ENCODE results near the gene PC. TPM values are rescaled to one million over a fixed set of nuclear protein-coding genes. Genes with fewer than 3 reads are reported as not detected.

The PC gene
- polyA plus RNA-seq, 1 donor (not counting 4 experiments of a cell fraction or from before 2014, with no cell fraction given): 13.3 TPM

DNA sequence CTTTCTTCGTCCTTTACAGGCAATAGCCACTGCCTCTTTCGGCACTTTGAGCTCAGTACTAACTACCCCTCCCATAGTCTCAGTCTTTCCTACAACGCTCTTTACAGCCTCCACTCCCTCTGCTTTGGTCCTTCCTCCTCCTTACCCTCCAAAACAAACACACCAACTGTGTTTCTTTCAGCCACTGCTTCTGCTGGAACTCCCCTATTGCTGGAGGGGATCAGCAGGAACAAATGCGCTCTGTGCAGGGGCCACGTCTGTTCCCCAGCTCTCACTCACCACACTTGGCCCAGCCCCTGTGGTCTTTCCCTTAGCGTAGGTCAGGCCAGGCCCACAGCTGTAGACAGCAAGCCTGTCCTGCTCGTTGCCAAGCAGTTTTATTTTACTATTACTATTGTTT is 42.3 kb downstream of the PC start:
- no peaks in the 10 kb centered on the region for H3K79me2 ChIP-seq (ENCODE audit: control insufficient read depth, insufficient read depth, low read length)
- no peaks in the 10 kb centered on the region for H3K9me3 ChIP-seq (ENCODE audit: control insufficient read depth, low read depth, low read length)
- no peak overlapping the region for H3K27ac ChIP-seq (ENCODE audit: control insufficient read depth, insufficient read depth, low read length)
- H3K4me1 ChIP-seq (ENCODE audit: control insufficient read depth, extremely low read depth, insufficient read depth, low read length): no peaks in the 10 kb centered on the region
- no peak overlapping the region for H3K9ac ChIP-seq (ENCODE audit: control insufficient read depth, extremely low read depth, insufficient read depth, low read length)
- TF ChIP-seq, protein P1, sequence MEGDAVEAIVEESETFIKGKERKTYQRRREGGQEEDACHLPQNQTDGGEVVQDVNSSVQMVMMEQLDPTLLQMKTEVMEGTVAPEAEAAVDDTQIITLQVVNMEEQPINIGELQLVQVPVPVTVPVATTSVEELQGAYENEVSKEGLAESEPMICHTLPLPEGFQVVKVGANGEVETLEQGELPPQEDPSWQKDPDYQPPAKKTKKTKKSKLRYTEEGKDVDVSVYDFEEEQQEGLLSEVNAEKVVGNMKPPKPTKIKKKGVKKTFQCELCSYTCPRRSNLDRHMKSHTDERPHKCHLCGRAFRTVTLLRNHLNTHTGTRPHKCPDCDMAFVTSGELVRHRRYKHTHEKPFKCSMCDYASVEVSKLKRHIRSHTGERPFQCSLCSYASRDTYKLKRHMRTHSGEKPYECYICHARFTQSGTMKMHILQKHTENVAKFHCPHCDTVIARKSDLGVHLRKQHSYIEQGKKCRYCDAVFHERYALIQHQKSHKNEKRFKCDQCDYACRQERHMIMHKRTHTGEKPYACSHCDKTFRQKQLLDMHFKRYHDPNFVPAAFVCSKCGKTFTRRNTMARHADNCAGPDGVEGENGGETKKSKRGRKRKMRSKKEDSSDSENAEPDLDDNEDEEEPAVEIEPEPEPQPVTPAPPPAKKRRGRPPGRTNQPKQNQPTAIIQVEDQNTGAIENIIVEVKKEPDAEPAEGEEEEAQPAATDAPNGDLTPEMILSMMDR (optimal IDR thresholded peaks at IDR 0.05 in 1 of 3, IDR thresholded peaks at IDR 0.05 in 1 of 3, conservative IDR thresholded peaks at IDR 0.05 in 1 of 3; ENCODE audit: extremely low read depth in 1 of 3, insufficient read depth in 2 of 3, low read length in 3 of 3): no peak
- no peak for TF ChIP-seq EZH2 (IDR thresholded peaks at IDR 0.05; ENCODE audit: low read length)
- no peak overlapping the region for H3K4me3 ChIP-seq (ENCODE audit: control insufficient read depth in 2 of 3, extremely low read depth in 1 of 3, insufficient read depth in 2 of 3, low read depth in 1 of 3, low read length in 3 of 3)
- H2AFZ ChIP-seq (ENCODE audit: control insufficient read depth, low read length): no peak overlapping the region
- no peaks in the 10 kb centered on the region for H4K20me1 ChIP-seq (ENCODE audit: control insufficient read depth, extremely low read depth, insufficient read depth, low read length)
- H3K27me3 ChIP-seq (ENCODE audit: control insufficient read depth, extremely low read depth, insufficient read depth, low read length): no peaks in the 10 kb centered on the region
- H3K9me1 ChIP-seq (ENCODE audit: control insufficient read depth, extremely low read depth, insufficient read depth, low read length): no peaks in the 10 kb centered on the region
- dilution Hi-C loops (cut with MboI; ENCODE audit: extremely low pct_ligation_motif_present, low sequenced_read_pairs): no loop called here
- no peaks in the 10 kb centered on the region for H3K36me3 ChIP-seq (ENCODE audit: control insufficient read depth in 2 of 2, extremely low read depth in 1 of 2, insufficient read depth in 2 of 2, low read length in 2 of 2)
- no peak for FAIRE-seq
- DNase-seq (ENCODE audit: low read depth, low spot score): no peak
- H3K4me2 ChIP-seq (ENCODE audit: control insufficient read depth, extremely low read depth, insufficient read depth, low read depth, low read length): no peak overlapping the region

DNA sequence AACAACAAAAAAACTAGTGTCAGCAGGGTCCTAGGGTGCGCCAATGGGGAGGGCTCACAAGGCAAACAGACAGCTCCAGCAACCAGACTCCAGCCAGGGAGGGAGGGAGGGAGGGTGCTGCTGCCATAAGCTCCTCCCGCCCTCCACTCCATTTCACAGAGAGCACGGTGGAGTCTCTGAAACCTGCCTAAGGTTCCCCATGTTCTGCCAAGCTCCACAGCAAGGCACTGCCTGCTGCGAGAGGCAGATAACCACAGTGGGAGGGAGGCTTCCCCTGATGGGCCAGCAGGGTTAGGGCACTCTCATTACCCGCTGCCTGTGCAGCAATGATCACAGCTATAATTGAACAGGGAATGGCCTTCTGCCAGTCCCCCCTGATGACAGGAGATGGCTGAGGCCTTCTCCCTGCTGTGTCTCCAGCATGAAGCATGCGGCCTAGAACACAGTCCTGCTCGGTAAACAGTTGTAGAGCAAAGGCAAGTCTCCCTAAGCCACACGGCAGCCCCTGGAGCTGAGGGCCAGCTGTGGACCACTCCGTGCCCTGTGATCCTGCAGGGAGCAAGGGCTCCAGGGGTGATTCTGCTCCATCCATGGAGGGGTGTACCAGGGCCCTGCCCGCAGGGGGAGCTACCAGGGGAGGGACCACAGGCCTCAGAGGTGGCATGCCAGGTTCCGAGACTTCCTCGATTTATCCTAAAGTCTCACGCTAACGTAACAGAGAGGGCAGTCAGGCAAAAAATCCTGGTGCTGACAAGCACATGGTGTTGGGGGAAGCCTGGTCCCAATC is 42.9 kb downstream of the PC start:
- no peaks in the 10 kb centered on the region for H4K20me1 ChIP-seq (ENCODE audit: control insufficient read depth, extremely low read depth, insufficient read depth, low read length)
- no peaks in the 10 kb centered on the region for H3K9me3 ChIP-seq (ENCODE audit: control insufficient read depth, low read depth, low read length)
- FAIRE-seq (no peak), DNase-seq (ENCODE audit: low read depth, low spot score) (no peak)
- no peaks in the 10 kb centered on the region for H3K9me1 ChIP-seq (ENCODE audit: control insufficient read depth, extremely low read depth, insufficient read depth, low read length)
- H3K4me2 ChIP-seq (ENCODE audit: control insufficient read depth, extremely low read depth, insufficient read depth, low read depth, low read length): no peak overlapping the region
- no peaks in the 10 kb centered on the region for H3K79me2 ChIP-seq (ENCODE audit: control insufficient read depth, insufficient read depth, low read length)
- H3K36me3 ChIP-seq (ENCODE audit: control insufficient read depth in 2 of 2, extremely low read depth in 1 of 2, insufficient read depth in 2 of 2, low read length in 2 of 2): no peaks in the 10 kb centered on the region
- H3K27me3 ChIP-seq (ENCODE audit: control insufficient read depth, extremely low read depth, insufficient read depth, low read length): no peaks in the 10 kb centered on the region
- H3K27ac ChIP-seq (ENCODE audit: control insufficient read depth, insufficient read depth, low read length): no peak overlapping the region
- no peak overlapping the region for H2AFZ ChIP-seq (ENCODE audit: control insufficient read depth, low read length)
- no peaks in the 10 kb centered on the region for H3K4me1 ChIP-seq (ENCODE audit: control insufficient read depth, extremely low read depth, insufficient read depth, low read length)
- H3K4me3 ChIP-seq (ENCODE audit: control insufficient read depth in 2 of 3, extremely low read depth in 1 of 3, insufficient read depth in 2 of 3, low read depth in 1 of 3, low read length in 3 of 3): no peak overlapping the region
- dilution Hi-C loops (cut with MboI; ENCODE audit: extremely low pct_ligation_motif_present, low sequenced_read_pairs): no loop called here
- no peak overlapping the region for H3K9ac ChIP-seq (ENCODE audit: control insufficient read depth, extremely low read depth, insufficient read depth, low read length)
- no peak for TF ChIP-seq EZH2 (IDR thresholded peaks at IDR 0.05; ENCODE audit: low read length)
- TF ChIP-seq, protein P1 (optimal IDR thresholded peaks at IDR 0.05 in 1 of 3, IDR thresholded peaks at IDR 0.05 in 1 of 3, conservative IDR thresholded peaks at IDR 0.05 in 1 of 3; ENCODE audit: extremely low read depth in 1 of 3, insufficient read depth in 2 of 3, low read length in 3 of 3): no peak
